Activated CD8-positive, alpha-beta memory T cell treated with anti-CD3 and anti-CD28 coated beads, Interleukin-2, amount 50 U/mL, for 48 hours (primary cell): ENCODE results near the gene CRABP1.

Experiments used
- DNase-seq: peaks from one replicate; pipeline ENCODE4 v3.0.0-alpha.2; 2020

CRABP1 gene

GRCh38 chr15:78387246-78388037, 47.3 kb downstream of the CRABP1 start:
- no peak for DNase-seq

GRCh38 chr15:78388865-78389264, 48.7 kb downstream of the CRABP1 start:
- no peak for DNase-seq

GRCh38 chr15:78389322-78389721, 49.2 kb downstream of the CRABP1 start:
- no peak for DNase-seq

- DNase-seq: no peak
Observed at GRCh38 chr15:78389738-78390137, 49.6 kb downstream of the CRABP1 start.

GRCh38 chr15:78390242-78390641, 50.1 kb downstream of the CRABP1 start:
- DNase-seq: no peak

GRCh38 chr15:78390826-78391225, 50.7 kb downstream of the CRABP1 start:
- DNase-seq: no peak

- DNase-seq: no peak
Observed at GRCh38 chr15:78391781-78392180, 51.6 kb downstream of the CRABP1 start.

- no peak for DNase-seq
Observed at GRCh38 chr15:78392430-78392829, 52.3 kb downstream of the CRABP1 start.

GRCh38 chr15:78393137-78393536, 53.0 kb downstream of the CRABP1 start:
- DNase-seq: no peak

- DNase-seq: no peak
Observed at GRCh38 chr15:78394026-78394425, 53.9 kb downstream of the CRABP1 start.

GRCh38 chr15:78394981-78395616, 54.9 kb downstream of the CRABP1 start:
- no peak for DNase-seq

GRCh38 chr15:78396186-78396814, 56.1 kb downstream of the CRABP1 start:
- no peak for DNase-seq

- DNase-seq: no peak
Observed at GRCh38 chr15:78396976-78397375, 56.8 kb downstream of the CRABP1 start.

GRCh38 chr15:78397382-78397781, 57.2 kb downstream of the CRABP1 start:
- DNase-seq: no peak
